Endothelial cell of hepatic sinusoid (primary cell): ENCODE data around the gene RPL28.
"Not testable (repeated sequence)": the region's sequence is repeated elsewhere in the genome, so short reads cannot be mapped to it uniquely, and the experiment has no call there.

Experiments
- in situ Hi-C: cut with HindIII; loops from 2 replicates; pipeline ENCODE4 v1.10.0; 2017; ENCODE audit warnings: low sequenced_read_pairs

Gene RPL28

GRCh38 chr19:55443824-55444480 lies 58.2 kb downstream of the RPL28 start:
- in situ Hi-C loops: no loop called here

GRCh38 chr19:55444646-55445045 lies 58.9 kb downstream of the RPL28 start:
- in situ Hi-C loops: no loop called here

GRCh38 chr19:55446060-55446459 lies 60.3 kb downstream of the RPL28 start:
- in situ Hi-C loops: no loop called here

GRCh38 chr19:55447421-55448174 lies 61.9 kb downstream of the RPL28 start:
- in situ Hi-C loops: no loop called here

GRCh38 chr19:55448175-55448490 lies 62.4 kb downstream of the RPL28 start:
- in situ Hi-C loops: not testable (repeated sequence)

- in situ Hi-C loops: no loop called here
Measured at GRCh38 chr19:55449469-55449868, 63.7 kb downstream of the RPL28 start.

- in situ Hi-C loops: no loop called here
Measured at GRCh38 chr19:55451163-55451964, 65.6 kb downstream of the RPL28 start.

GRCh38 chr19:55451965-55452748 lies 66.4 kb downstream of the RPL28 start:
- in situ Hi-C loops: no loop called here
